ENCODE measurements around the gene SYT5.

GRCh38 chr19:55198651-55199050 lies 18.6 kb upstream of the SYT5 start:
- no peak for TF ChIP-seq CEBPZ (IDR thresholded peaks at IDR 0.05; ENCODE audit: borderline replicate concordance, low read depth, low read length)
- no peak for TF ChIP-seq ZBTB33 (CRISPR knock-in tag; IDR thresholded peaks at IDR 0.05)
- TF ChIP-seq SNAPC5 (CRISPR knock-in tag; IDR thresholded peaks at IDR 0.05), result no peak
- no peak for TF ChIP-seq ZNF449 (CRISPR knock-in tag; IDR thresholded peaks at IDR 0.05)
- no peak for TF ChIP-seq ZNF347 (CRISPR knock-in tag; IDR thresholded peaks at IDR 0.05; ENCODE audit: low read depth)
- no peak for TF ChIP-seq BHLHE40 (IDR thresholded peaks at IDR 0.05; ENCODE audit: low read length)
- TF ChIP-seq ARID4B (CRISPR knock-in tag; IDR thresholded peaks at IDR 0.05), result no peak
- no peak for TF ChIP-seq PCBP2 (IDR thresholded peaks at IDR 0.05; ENCODE audit: low read depth, low read length, poor library complexity, severe bottlenecking)
- no peak for TF ChIP-seq CHD2 (IDR thresholded peaks at IDR 0.05; ENCODE audit: low read depth, low read length)
- no peak for TF ChIP-seq ILK (tag; IDR thresholded peaks at IDR 0.05; ENCODE audit: borderline replicate concordance, low read depth)
